ENCODE results near the gene DAPP1. TPM values are rescaled to one million over a fixed set of nuclear protein-coding genes. Genes with fewer than 3 reads are reported as not detected.

DAPP1 gene
- total RNA-seq, 8 experiments from 2014 or later, result 0.11 to 4.9 (median 0.25) TPM; not detected in 1

DNA sequence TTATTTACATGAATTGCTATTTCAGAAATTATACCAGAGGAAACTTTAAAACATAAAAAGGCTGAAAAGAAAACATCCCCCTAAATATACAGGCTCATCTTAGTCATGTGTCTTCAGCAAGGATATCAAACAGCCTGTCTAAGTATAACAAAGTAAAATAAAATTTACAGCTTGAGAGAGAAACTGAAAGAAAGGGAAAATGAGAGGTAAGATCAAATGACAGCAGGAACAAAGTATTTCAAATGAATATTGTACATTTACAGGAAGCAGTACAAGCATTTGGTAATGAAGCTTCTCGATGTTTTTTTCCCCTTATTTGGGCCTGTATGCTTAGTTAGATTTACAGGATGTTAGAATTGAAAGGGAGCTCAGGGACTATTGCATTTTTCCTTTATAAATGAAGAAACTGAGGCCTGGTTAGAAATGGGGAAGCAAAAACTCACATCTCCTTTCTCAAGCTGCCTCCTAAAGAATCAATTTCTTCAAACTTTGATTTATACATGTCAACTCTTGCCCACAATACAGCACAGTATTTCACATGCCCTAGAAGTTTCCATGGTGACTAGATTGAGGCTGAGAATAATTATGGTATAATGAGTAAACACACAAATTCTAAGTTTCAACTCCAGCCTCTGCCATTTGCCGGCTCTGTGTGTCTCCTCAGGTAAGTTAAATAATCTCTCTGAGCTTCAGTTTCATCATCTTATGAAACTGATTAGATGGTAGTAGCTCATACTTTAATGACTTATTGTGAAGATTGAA lies 29.3 kb downstream of the DAPP1 start:
- in situ Hi-C loops (cut with MboI; ENCODE audit: low pct_unique_long_range_greater_than_20kb in 2 of 9, low sequenced_read_pairs in 9 of 9, unreplicated experiment in 9 of 9), result no loop called here
- H3K4me3 ChIP-seq, result no peak overlapping the region
- H3K27ac ChIP-seq, result no peak overlapping the region
- ATAC-seq (replicated peaks in 6 of 8), result peak in 4 of 8 experiments; percentile 41 to 94 (median 70)
- H3K4me1 ChIP-seq (replicated peaks in 1 of 2), result peaks cover 4 to 5% of the 10 kb centered on the region in 2 donors
- 43 to 100% (median 83%) methylated on average over 1 to 2 of the region's 2 CpGs; no CpG with 5 or more reads in 3 of the 10 experiments for WGBS, 10 experiments

DNA sequence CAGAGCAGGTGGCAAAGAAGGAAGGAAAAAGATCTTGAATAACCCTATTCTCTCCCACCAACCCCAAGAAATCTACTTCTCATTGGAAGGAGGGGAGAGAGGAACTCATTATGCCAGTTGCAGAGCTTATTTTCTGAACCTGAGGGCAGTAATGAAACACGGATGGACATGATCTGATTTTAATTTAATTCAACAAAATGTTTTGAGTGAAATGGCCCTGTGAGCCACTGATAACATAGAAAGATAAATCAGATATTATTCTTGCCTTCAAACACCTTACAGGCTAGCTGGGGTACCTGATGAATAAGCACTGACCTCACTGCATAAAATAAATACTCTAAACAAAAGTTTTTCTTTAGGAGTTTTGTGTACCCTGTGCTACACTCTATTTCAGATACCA lies 30.3 kb downstream of the DAPP1 start:
- in situ Hi-C loops (cut with MboI; ENCODE audit: low pct_unique_long_range_greater_than_20kb in 2 of 9, low sequenced_read_pairs in 9 of 9, unreplicated experiment in 9 of 9), result no loop called here
- H3K4me1 ChIP-seq (replicated peaks in 1 of 2), result peaks cover 4 to 5% of the 10 kb centered on the region in 2 donors
- WGBS, 10 experiments, result 10 to 100% (median 63%) methylated on average over 1 of the region's 1 CpG; no CpG with 5 or more reads in 6 of the 10 experiments
- ATAC-seq (replicated peaks in 6 of 8), result no peak
- no peak overlapping the region for H3K4me3 ChIP-seq
- no peak overlapping the region for H3K27ac ChIP-seq

DNA sequence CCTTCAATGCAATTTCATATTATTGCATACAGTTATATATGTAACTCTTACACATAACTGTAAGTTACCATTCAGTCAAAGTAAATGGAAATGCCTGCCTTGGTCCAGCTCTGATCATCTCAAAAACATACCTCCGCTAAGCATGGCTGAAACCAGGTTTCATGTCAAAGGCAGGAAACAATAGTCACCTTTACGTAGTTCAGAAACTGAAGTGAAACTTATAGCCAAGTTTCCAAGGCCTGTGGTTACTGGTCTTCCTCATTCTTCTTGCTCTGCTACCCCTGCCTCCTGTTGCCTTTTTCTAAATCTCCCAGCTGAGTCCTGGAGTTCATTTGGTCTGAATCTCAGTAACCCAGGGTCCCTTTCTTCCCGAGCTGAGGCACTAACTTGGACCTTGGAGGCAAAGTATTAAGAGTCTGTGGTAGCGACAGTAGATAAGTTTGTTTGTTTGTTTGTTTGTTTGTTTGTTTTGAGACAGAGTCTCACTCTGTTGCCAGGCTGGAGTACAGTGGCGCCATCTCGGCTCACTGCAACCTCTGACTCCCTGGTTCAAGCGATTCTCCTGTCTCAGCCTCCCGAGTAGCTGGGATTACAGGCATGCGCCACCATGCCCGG lies 30.8 kb downstream of the DAPP1 start:
- ATAC-seq (replicated peaks in 6 of 8), result no peak
- no peak overlapping the region for H3K4me3 ChIP-seq
- in situ Hi-C loops (cut with MboI; ENCODE audit: low pct_unique_long_range_greater_than_20kb in 2 of 9, low sequenced_read_pairs in 9 of 9, unreplicated experiment in 9 of 9), result no loop called here
- peaks cover 3 to 4% of the 10 kb centered on the region in 2 donors for H3K4me1 ChIP-seq (replicated peaks in 1 of 2)
- H3K27ac ChIP-seq, result no peak overlapping the region
- WGBS, 10 experiments, result 54 to 100% (median 80%) methylated on average over 1 to 9 of the region's 10 CpGs; no CpG with 5 or more reads in 1 of the 10 experiments

GRCh38 chr4:99848591-99849001 lies 32.0 kb downstream of the DAPP1 start:
- in situ Hi-C loops (cut with MboI; ENCODE audit: low pct_unique_long_range_greater_than_20kb in 2 of 9, low sequenced_read_pairs in 9 of 9, unreplicated experiment in 9 of 9), result no loop called here
- 71 to 100% (median 92%) methylated on average over 2 to 4 of the region's 4 CpGs; no CpG with 5 or more reads in 3 of the 10 experiments for WGBS, 10 experiments
- no peak for ATAC-seq (replicated peaks in 6 of 8)
- H3K4me3 ChIP-seq, result no peak overlapping the region
- no peak overlapping the region for H3K27ac ChIP-seq
- H3K4me1 ChIP-seq (replicated peaks in 1 of 2), result peaks cover 0 to 4% of the 10 kb centered on the region in 2 donors

DNA sequence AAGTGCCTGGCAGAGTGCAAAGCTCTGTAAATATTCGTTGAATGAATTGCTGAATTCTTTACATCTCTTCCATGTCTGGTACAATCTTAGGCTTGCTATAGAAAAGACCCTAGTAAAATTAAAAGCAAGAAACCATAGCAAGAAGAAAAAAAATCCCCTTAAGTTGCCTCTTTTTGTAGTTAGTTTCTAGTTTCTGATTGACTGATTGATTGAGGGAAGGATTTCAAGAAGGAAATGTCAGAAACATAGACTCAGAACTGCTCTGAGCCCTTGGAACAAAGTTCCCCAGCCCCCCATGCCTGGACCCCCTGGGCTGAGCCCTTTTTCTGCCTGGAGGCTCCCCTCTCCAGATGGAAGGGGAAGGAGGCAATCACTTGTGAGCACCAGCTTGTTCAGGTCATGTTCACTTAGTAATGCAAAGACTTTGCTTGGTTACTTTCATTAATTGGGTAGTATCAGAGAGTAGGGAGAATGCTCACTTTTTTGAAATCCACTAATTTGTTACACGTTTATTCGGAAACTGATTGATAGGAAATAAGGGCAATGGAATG lies 35.6 kb downstream of the DAPP1 start:
- in situ Hi-C loops (cut with MboI; ENCODE audit: low pct_unique_long_range_greater_than_20kb in 2 of 9, low sequenced_read_pairs in 9 of 9, unreplicated experiment in 9 of 9), result no loop called here
- WGBS, 10 experiments, result 0 to 100% (median 80%) methylated on average over 1 to 3 of the region's 3 CpGs

GRCh38 chr4:99853190-99853589 lies 36.6 kb downstream of the DAPP1 start:
- in situ Hi-C loops (cut with MboI; ENCODE audit: low pct_unique_long_range_greater_than_20kb in 2 of 9, low sequenced_read_pairs in 9 of 9, unreplicated experiment in 9 of 9), result no loop called here
- no peak overlapping the region for H3K27ac ChIP-seq
- WGBS, 10 experiments, result 0 to 100% (median 82%) methylated on average over 1 to 3 of the region's 3 CpGs
- no peaks in the 10 kb centered on the region for H3K4me1 ChIP-seq (replicated peaks in 1 of 2)
- H3K4me3 ChIP-seq, result no peak overlapping the region
- no peak for ATAC-seq (replicated peaks in 6 of 8)

More for the DNA sequence above, 35.6 kb downstream of the DAPP1 start:
- no peak for ATAC-seq (replicated peaks in 6 of 8)
- Histone ChIP-seq H3K4me1 (replicated peaks in 1 of 2) (no peaks in the 10 kb centered on the region), H3K4me3 (no peak overlapping the region), H3K27ac (no peak overlapping the region)

GRCh38 chr4:99853999-99854398 lies 37.4 kb downstream of the DAPP1 start:
- in situ Hi-C loops (cut with MboI; ENCODE audit: low pct_unique_long_range_greater_than_20kb in 2 of 9, low sequenced_read_pairs in 9 of 9, unreplicated experiment in 9 of 9), result no loop called here
- no peaks in the 10 kb centered on the region for H3K4me1 ChIP-seq (replicated peaks in 1 of 2)
- no peak overlapping the region for H3K4me3 ChIP-seq
- 0 to 57% (median 9%) methylated on average over 1 of the region's 1 CpG; no CpG with 5 or more reads in 2 of the 10 experiments for WGBS, 10 experiments
- no peak overlapping the region for H3K27ac ChIP-seq
- ATAC-seq (replicated peaks in 6 of 8), result peak in 4 of 8 experiments; percentile 35 to 53 (median 46)

- 20 to 100% (median 60%) methylated on average over 1 of the region's 1 CpG; no CpG with 5 or more reads in 3 of the 10 experiments for WGBS, 10 experiments
- Histone ChIP-seq H3K4me1 (replicated peaks in 1 of 2) (no peaks in the 10 kb centered on the region), H3K4me3 (no peak overlapping the region), H3K27ac (no peak overlapping the region)
- ATAC-seq (replicated peaks in 6 of 8), result peak in 2 of 8 experiments; percentile 71 to 72
- in situ Hi-C loops (cut with MboI; ENCODE audit: low pct_unique_long_range_greater_than_20kb in 2 of 9, low sequenced_read_pairs in 9 of 9, unreplicated experiment in 9 of 9), result no loop called here
Observed at GRCh38 chr4:99855678-99856077, 39.1 kb downstream of the DAPP1 start.

- WGBS, 10 experiments, result 0 to 100% (median 80%) methylated on average over 1 of the region's 1 CpG; no CpG with 5 or more reads in 5 of the 10 experiments
- no peak overlapping the region for H3K27ac ChIP-seq
- peak in 2 of 8 experiments; percentile 98 for ATAC-seq (replicated peaks in 6 of 8)
- in situ Hi-C loops (cut with MboI; ENCODE audit: low pct_unique_long_range_greater_than_20kb in 2 of 9, low sequenced_read_pairs in 9 of 9, unreplicated experiment in 9 of 9), result no loop called here
- no peak overlapping the region for H3K4me3 ChIP-seq
- no peaks in the 10 kb centered on the region for H3K4me1 ChIP-seq (replicated peaks in 1 of 2)
Observed at GRCh38 chr4:99856166-99856565, 39.5 kb downstream of the DAPP1 start.

DNA sequence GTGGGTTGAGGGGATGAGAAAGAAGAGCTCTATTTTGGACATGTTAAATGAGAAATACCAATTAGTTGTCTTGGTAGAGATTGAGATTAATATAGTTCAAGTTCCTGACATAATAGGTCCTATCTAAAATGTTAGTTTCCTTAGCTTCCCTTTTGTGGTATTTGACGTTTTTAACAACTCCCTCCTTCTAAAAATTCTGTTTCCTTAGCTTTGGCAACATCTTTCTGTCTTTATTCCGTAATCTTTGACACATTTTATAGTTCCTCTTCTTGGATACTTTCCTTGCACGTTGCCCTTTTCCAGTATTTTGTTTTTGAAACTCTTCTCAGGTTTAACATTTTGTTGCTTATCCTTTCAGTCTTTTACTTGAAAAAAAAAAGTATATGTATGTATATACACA lies 40.7 kb downstream of the DAPP1 start:
- 0 to 77% (median 57%) methylated on average over 2 to 3 of the region's 3 CpGs for WGBS, 10 experiments
- no peak overlapping the region for H3K27ac ChIP-seq
- no peaks in the 10 kb centered on the region for H3K4me1 ChIP-seq (replicated peaks in 1 of 2)
- in situ Hi-C loops (cut with MboI; ENCODE audit: low pct_unique_long_range_greater_than_20kb in 2 of 9, low sequenced_read_pairs in 9 of 9, unreplicated experiment in 9 of 9), result no loop called here
- H3K4me3 ChIP-seq, result no peak overlapping the region
- ATAC-seq (replicated peaks in 6 of 8), result no peak

- no peak overlapping the region for H3K4me3 ChIP-seq
- no peak overlapping the region for H3K27ac ChIP-seq
- H3K4me1 ChIP-seq (replicated peaks in 1 of 2), result no peaks in the 10 kb centered on the region
- 33 to 100% (median 100%) methylated on average over 1 of the region's 2 CpGs; no CpG with 5 or more reads in 6 of the 10 experiments for WGBS, 10 experiments
- in situ Hi-C loops (cut with MboI; ENCODE audit: low pct_unique_long_range_greater_than_20kb in 2 of 9, low sequenced_read_pairs in 9 of 9, unreplicated experiment in 9 of 9), result no loop called here
- ATAC-seq (replicated peaks in 6 of 8), result no peak
Observed at GRCh38 chr4:99859618-99860017, 43.0 kb downstream of the DAPP1 start.

GRCh38 chr4:99860521-99860920 lies 43.9 kb downstream of the DAPP1 start:
- Histone ChIP-seq H3K4me3 (no peak overlapping the region), H3K27ac (no peak overlapping the region), H3K4me1 (replicated peaks in 1 of 2) (no peaks in the 10 kb centered on the region)
- ATAC-seq (replicated peaks in 6 of 8), result no peak
- 9 to 100% (median 50%) methylated on average over 1 to 2 of the region's 2 CpGs; no CpG with 5 or more reads in 1 of the 10 experiments for WGBS, 10 experiments
- in situ Hi-C loops (cut with MboI; ENCODE audit: low pct_unique_long_range_greater_than_20kb in 2 of 9, low sequenced_read_pairs in 9 of 9, unreplicated experiment in 9 of 9), result no loop called here

DNA sequence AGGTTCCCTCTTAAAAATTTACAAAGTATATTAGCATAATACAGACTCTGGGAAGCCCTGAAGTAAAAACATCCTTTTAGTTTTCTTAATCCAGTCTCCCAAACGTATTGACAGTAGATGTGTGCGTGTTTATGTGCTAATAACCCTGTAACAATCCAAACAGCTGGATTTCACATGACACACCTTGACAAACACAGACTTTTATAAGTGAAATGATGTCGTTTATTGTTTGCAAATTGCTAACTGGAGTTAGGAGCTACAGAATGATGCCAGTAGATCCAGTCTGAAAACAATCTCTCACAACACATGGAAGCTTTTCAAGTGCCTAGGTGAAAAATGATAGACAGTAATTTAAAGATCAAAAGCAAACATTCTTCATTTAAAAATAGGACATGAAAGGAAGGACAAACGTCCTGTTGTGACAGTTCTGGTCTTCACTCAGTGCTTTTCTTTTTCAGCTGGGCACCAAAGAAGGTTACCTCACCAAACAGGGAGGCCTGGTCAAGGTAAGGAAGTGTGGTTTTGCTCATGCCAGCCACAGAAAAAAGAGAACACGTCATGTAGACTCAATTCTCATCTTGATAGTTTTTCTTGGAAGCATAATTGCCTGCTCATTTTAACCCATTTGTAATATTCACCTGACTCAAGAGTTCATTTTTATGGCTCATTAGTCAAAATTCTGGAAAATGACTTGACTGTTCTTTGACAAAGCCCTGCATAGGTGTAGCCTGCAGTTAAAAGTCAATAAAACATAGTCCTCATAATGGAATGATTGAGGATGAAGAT lies 44.7 kb downstream of the DAPP1 start:
- Histone ChIP-seq H3K4me1 (replicated peaks in 1 of 2) (no peaks in the 10 kb centered on the region), H3K27ac (no peak overlapping the region), H3K4me3 (no peak overlapping the region)
- ATAC-seq (replicated peaks in 6 of 8), result no peak
- in situ Hi-C loops (cut with MboI; ENCODE audit: low pct_unique_long_range_greater_than_20kb in 2 of 9, low sequenced_read_pairs in 9 of 9, unreplicated experiment in 9 of 9), result no loop called here
- 0 to 88% (median 52%) methylated on average over 1 to 4 of the region's 5 CpGs for WGBS, 10 experiments
